OCI-LY7 (cell line): ENCODE measurements around the gene NTPCR. TPM values are rescaled to one million over a fixed set of nuclear protein-coding genes. Genes with fewer than 3 reads are reported as not detected.

Experiments used
- BruUV-seq: library from RNA; stranded (reverse); fragments of 400-500 nt; replicated peaks from 2 replicates; lab custom pipeline; 2021; lab: Mats Ljungman, UMichigan
- CTCF ChIA-PET: fragments of 300-600 bp; sonication (Branson Sonifier 250); formaldehyde crosslinking; loops from one replicate; lab custom pipeline; 2022; ENCODE audit warnings: antibody characterized with exemption; ENCODE audit not compliant: unreplicated experiment; lab: Charles Lee
- POLR2A ChIA-PET: fragments of 300-600 bp; sonication (Branson Sonifier 250); formaldehyde crosslinking; loops from one replicate; lab custom pipeline; 2022; ENCODE audit warnings: antibody characterized with exemption; lab: Charles Lee
- DNase-seq: peaks from one replicate; pipeline ENCODE4 v3.0.0-alpha.2; 2015; ENCODE audit warnings: low spot score
- H2AFZ ChIP-seq: fragments of 200-600 bp; sonication (generic), shearing (Covaris generic); 2 replicates; pipeline ENCODE4 v1.6.1; 2014; ENCODE audit warnings: mild to moderate bottlenecking, antibody characterized with exemption, low read length, moderate library complexity
- H3K27ac ChIP-seq: fragments of 200-600 bp; sonication (generic); 2 replicates; pipeline ENCODE4 v1.5.1; 2014; ENCODE audit warnings: mixed run types, low read depth, mild to moderate bottlenecking, moderate library complexity, low read length, inconsistent platforms; ENCODE audit not compliant: poor library complexity, severe bottlenecking
- H3K36me3 ChIP-seq: fragments of 200-600 bp; sonication (generic); 2 replicates; pipeline ENCODE4 v1.6.1; 2014; ENCODE audit warnings: mild to moderate bottlenecking, antibody characterized with exemption, low read length, moderate library complexity, mixed read lengths; ENCODE audit not compliant: insufficient read depth
- H3K4me1 ChIP-seq: fragments of 200-600 bp; sonication (generic); 2 replicates; pipeline ENCODE4 v1.5.1; 2014; ENCODE audit warnings: mild to moderate bottlenecking, low read length; ENCODE audit not compliant: insufficient read depth, poor library complexity, severe bottlenecking
- H3K4me2 ChIP-seq: fragments of 200-600 bp; sonication (generic); 2 replicates; pipeline ENCODE4 v1.6.1; 2014; ENCODE audit warnings: mild to moderate bottlenecking, low read length
- H3K4me3 ChIP-seq: fragments of 200-600 bp; sonication (generic); 2 replicates; pipeline ENCODE4 v1.5.1; 2014; ENCODE audit warnings: mild to moderate bottlenecking, low read depth, low read length; ENCODE audit not compliant: poor library complexity, severe bottlenecking
- H3K79me2 ChIP-seq: fragments of 200-600 bp; sonication (generic); 2 replicates; pipeline ENCODE4 v1.6.1; 2016; ENCODE audit warnings: low read depth, mild to moderate bottlenecking, low read length, moderate library complexity, mixed read lengths; ENCODE audit not compliant: insufficient read depth
- H3K9me2 ChIP-seq: fragments of 200-600 bp; sonication (generic); 2 replicates; pipeline ENCODE4 v1.6.1; 2016; ENCODE audit warnings: mild to moderate bottlenecking, low read length, mixed read lengths; ENCODE audit not compliant: insufficient read depth
- H3K9me3 ChIP-seq: fragments of 200-600 bp; sonication (generic); 2 replicates; pipeline ENCODE4 v1.6.1; 2014; ENCODE audit warnings: mild to moderate bottlenecking, mixed run types, low read length, mixed read lengths
- H4K20me1 ChIP-seq: fragments of 200-600 bp; sonication (generic); 2 replicates; pipeline ENCODE4 v1.6.1; 2014; ENCODE audit warnings: mild to moderate bottlenecking, antibody characterized with exemption, low read length, moderate library complexity, mixed read lengths; ENCODE audit not compliant: insufficient read depth
- CTCF ChIP-seq: fragments of 200-600 bp; sonication (generic); conservative IDR thresholded peaks from 2 replicates; pipeline ENCODE4 v1.5.1; 2014; ENCODE audit warnings: mild to moderate bottlenecking, antibody characterized with exemption, low read length, moderate library complexity, mixed read lengths
- EZH2phosphoT487 ChIP-seq: fragments of 200-600 bp; sonication (generic); IDR thresholded peaks from 2 replicates; pipeline ENCODE4 v1.6.1; 2018; ENCODE audit warnings: low read depth, borderline replicate concordance, mild to moderate bottlenecking, mixed run types, antibody characterized with exemption, low read length, moderate library complexity, mixed read lengths
- intact Hi-C: fragments of 100-400 bp; cut with micrococcal nuclease; formaldehyde crosslinking; loops from one replicate; pipeline ENCODE4 v1.10.0; 2022; ENCODE audit not compliant: unreplicated experiment
- total RNA-seq, 2 experiments: library from RNA; depleted of rRNA in 1 of 2; stranded (reverse); fragments of >200 nt in 1 of 2; shearing (Covaris generic) in 1 of 2; gene quantifications; 2 replicates each; pipeline ENCODE4 v1.2.3, GENCODE V29; 2014 to 2022

The NTPCR gene
- total RNA-seq, 2 experiments from 2014 or later = 17.3 to 39.1 TPM

DNA sequence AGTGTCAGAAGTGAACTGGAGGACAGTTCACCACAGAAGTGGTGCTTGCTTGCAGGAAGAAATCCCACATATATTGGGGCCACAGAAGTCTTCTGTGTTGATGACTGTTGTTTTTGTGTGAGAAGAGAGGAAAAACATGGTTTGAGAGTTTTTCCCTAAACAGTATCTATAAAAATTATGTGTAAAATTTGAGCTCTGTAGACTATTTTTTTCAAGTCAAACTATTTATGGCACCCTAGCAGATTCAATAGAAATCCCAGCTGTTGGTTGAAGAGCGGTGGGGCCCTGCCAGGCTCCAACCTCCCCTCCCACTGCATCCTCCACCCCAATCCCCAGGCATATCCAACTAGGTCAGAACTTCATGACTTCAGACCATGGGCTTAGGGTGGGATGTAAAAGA lies 61.6 kb downstream of the NTPCR start:
- Histone ChIP-seq H3K36me3 (no peaks in the 10 kb centered on the region), H3K9me2 (no peaks in the 10 kb centered on the region), H3K27ac (no peak overlapping the region), H2AFZ (no peak overlapping the region), H3K4me2 (no peak overlapping the region), H3K4me3 (no peak overlapping the region), H3K79me2 (no peaks in the 10 kb centered on the region), H4K20me1 (no peaks in the 10 kb centered on the region), H3K4me1 (no peaks in the 10 kb centered on the region), H3K9me3 (no peaks in the 10 kb centered on the region)
- POLR2A ChIA-PET = interaction anchor here (0.6 kb wide), 1 partner anchor 50 kb away, joined by 3 read pairs; no protein-coding TSS in a partner anchor
- CTCF ChIA-PET = no interaction called here
- intact Hi-C loops = no loop called here
- no TSS peak for BruUV-seq
- TF ChIP-seq CTCF (no peak), EZH2phosphoT487 (no peak)
- no peak for DNase-seq

DNA sequence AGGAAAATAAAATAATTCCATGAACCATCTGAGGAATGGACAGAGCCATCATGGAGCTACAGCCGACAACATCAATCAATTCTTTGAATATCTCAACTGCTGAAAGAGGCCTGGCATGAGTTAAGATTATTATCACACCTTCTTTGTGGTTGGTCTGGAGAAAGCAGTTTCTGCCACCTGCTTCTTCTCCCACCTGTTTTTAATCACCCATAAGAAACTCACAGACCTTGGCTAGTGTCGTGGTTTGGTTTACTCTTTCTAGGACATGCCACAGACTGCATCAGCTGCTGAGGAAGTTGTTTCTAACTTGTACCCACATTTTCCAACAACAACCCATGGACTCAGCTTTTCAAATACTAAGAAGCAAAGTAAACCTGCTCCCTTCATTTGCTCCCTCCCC lies 65.6 kb downstream of the NTPCR start:
- no peaks in the 10 kb centered on the region for H3K4me1 ChIP-seq
- intact Hi-C loops = no loop called here
- no peaks in the 10 kb centered on the region for H3K36me3 ChIP-seq
- no peaks in the 10 kb centered on the region for H3K79me2 ChIP-seq
- no peak overlapping the region for H2AFZ ChIP-seq
- H3K27ac ChIP-seq = no peak overlapping the region
- no peaks in the 10 kb centered on the region for H3K9me3 ChIP-seq
- DNase-seq = peak; percentile 40
- H3K4me2 ChIP-seq = no peak overlapping the region
- ChIA-PET POLR2A (interaction anchor here (0.7 to 1.2 kb wide), 4 partner anchors 11 to 78 kb away, joined by 3 to 4 read pairs (median 3); no protein-coding TSS in a partner anchor), CTCF (no interaction called here)
- BruUV-seq = no TSS peak
- TF ChIP-seq CTCF (no peak), EZH2phosphoT487 (no peak)
- no peaks in the 10 kb centered on the region for H4K20me1 ChIP-seq
- H3K9me2 ChIP-seq = no peaks in the 10 kb centered on the region
- no peak overlapping the region for H3K4me3 ChIP-seq

- Histone ChIP-seq H3K27ac (no peak overlapping the region), H3K9me2 (no peaks in the 10 kb centered on the region), H3K79me2 (no peaks in the 10 kb centered on the region), H4K20me1 (no peaks in the 10 kb centered on the region), H3K9me3 (no peaks in the 10 kb centered on the region), H3K4me2 (no peak overlapping the region), H3K4me3 (no peak overlapping the region), H3K36me3 (no peaks in the 10 kb centered on the region), H2AFZ (no peak overlapping the region), H3K4me1 (no peaks in the 10 kb centered on the region)
- DNase-seq = no peak
- intact Hi-C loops = no loop called here
- ChIA-PET CTCF (no interaction called here), POLR2A (interaction anchor here (1.1 kb wide), 1 partner anchor 46 kb away, joined by 3 read pairs; no protein-coding TSS in a partner anchor)
- BruUV-seq = no TSS peak
- TF ChIP-seq CTCF (no peak), EZH2phosphoT487 (no peak)
Observed at GRCh38 chr1:233016798-233017197, 66.4 kb downstream of the NTPCR start.
